Stimulated activated CD8-positive, alpha-beta memory T cell treated with anti-CD3 and anti-CD28 coated beads, Interleukin-4, amount 100 ng/mL, for 4 hours (primary cell): Measurements from ENCODE around the gene LHFPL6.

Source experiments
- DNase-seq, 2 donors: peaks; one replicate each; pipeline ENCODE4 v3.0.0-alpha.2; 2020; ENCODE audit warnings: low read depth in 2 of 2, low spot score in 1 of 2

Gene LHFPL6

GRCh38 chr13:39417643-39418042 lies 185.3 kb downstream of the LHFPL6 start:
- DNase-seq, result no peak

GRCh38 chr13:39417131-39417530 lies 185.9 kb downstream of the LHFPL6 start:
- no peak for DNase-seq

GRCh38 chr13:39415008-39415802 lies 187.8 kb downstream of the LHFPL6 start:
- DNase-seq, result no peak

- no peak for DNase-seq
These were observed 188.7 kb downstream of the LHFPL6 start for GRCh38 chr13:39414339-39414738.

- DNase-seq, result no peak
These were observed 191.5 kb downstream of the LHFPL6 start for GRCh38 chr13:39411511-39411910.

GRCh38 chr13:39410964-39411363 lies 192.0 kb downstream of the LHFPL6 start:
- DNase-seq, result no peak

- no peak for DNase-seq
These were observed 192.7 kb downstream of the LHFPL6 start for GRCh38 chr13:39410096-39410901.

GRCh38 chr13:39408512-39408911 lies 194.5 kb downstream of the LHFPL6 start:
- DNase-seq, result no peak

- DNase-seq, result no peak
These were observed 195.2 kb downstream of the LHFPL6 start for GRCh38 chr13:39407786-39408185.

GRCh38 chr13:39407138-39407537 lies 195.9 kb downstream of the LHFPL6 start:
- DNase-seq, result no peak

- no peak for DNase-seq
These were observed 196.3 kb downstream of the LHFPL6 start for GRCh38 chr13:39406688-39407087.

- DNase-seq, result no peak
These were observed 197.3 kb downstream of the LHFPL6 start for GRCh38 chr13:39405596-39406205.

- DNase-seq, result no peak
These were observed 197.9 kb downstream of the LHFPL6 start for GRCh38 chr13:39405107-39405506.

- no peak for DNase-seq
These were observed 199.9 kb downstream of the LHFPL6 start for GRCh38 chr13:39403106-39403505.

GRCh38 chr13:39402221-39402970 lies 200.6 kb downstream of the LHFPL6 start:
- DNase-seq, result no peak

- DNase-seq, result no peak
These were observed 201.2 kb downstream of the LHFPL6 start for GRCh38 chr13:39401756-39402155.

- no peak for DNase-seq
These were observed 201.8 kb downstream of the LHFPL6 start for GRCh38 chr13:39401046-39401705.

- no peak for DNase-seq
These were observed 203.9 kb downstream of the LHFPL6 start for GRCh38 chr13:39399102-39399501.

- no peak for DNase-seq
These were observed 205.1 kb downstream of the LHFPL6 start for GRCh38 chr13:39397896-39398265.

GRCh38 chr13:39397226-39397895 lies 205.6 kb downstream of the LHFPL6 start:
- DNase-seq, result no peak
